ENCODE data around the gene EPO.

- TF ChIP-seq EZH2 (optimal IDR thresholded peaks at IDR 0.05; ENCODE audit: low read depth, low read length) (no peak), CTCF (IDR thresholded peaks at IDR 0.05; ENCODE audit: low read length) (no peak), EZH2phosphoT487 (IDR thresholded peaks at IDR 0.05; ENCODE audit: low read length) (no peak)
Observed at GRCh38 chr7:100681491-100682227, 38.6 kb upstream of the EPO start.
